IPS-18a (cell line): ENCODE data around the gene PCDHA13.

Experiments
- H3K27ac ChIP-seq: one replicate; pipeline ENCODE4 v1.5.1; 2013; ENCODE audit warnings: low read length
- H3K27me3 ChIP-seq: one replicate; pipeline ENCODE4 v1.6.1; 2013; ENCODE audit warnings: mild to moderate bottlenecking, low read length; ENCODE audit not compliant: control insufficient read depth, insufficient read depth
- H3K36me3 ChIP-seq: one replicate; pipeline ENCODE4 v1.6.1; 2013; ENCODE audit warnings: low read depth, low read length; ENCODE audit not compliant: control insufficient read depth
- H3K4me1 ChIP-seq: one replicate; pipeline ENCODE4 v1.6.1; 2013; ENCODE audit warnings: low read depth, low read length; ENCODE audit not compliant: control insufficient read depth
- H3K4me3 ChIP-seq: one replicate; pipeline ENCODE4 v1.5.1; 2013; ENCODE audit warnings: low read length
- H3K9ac ChIP-seq: one replicate; pipeline ENCODE4 v1.6.1; 2013; ENCODE audit warnings: mild to moderate bottlenecking, low read length, moderate library complexity
- H3K9me3 ChIP-seq: one replicate; pipeline ENCODE4 v1.6.1; 2013; ENCODE audit warnings: low read depth, low read length; ENCODE audit not compliant: control insufficient read depth

The PCDHA13 gene

DNA sequence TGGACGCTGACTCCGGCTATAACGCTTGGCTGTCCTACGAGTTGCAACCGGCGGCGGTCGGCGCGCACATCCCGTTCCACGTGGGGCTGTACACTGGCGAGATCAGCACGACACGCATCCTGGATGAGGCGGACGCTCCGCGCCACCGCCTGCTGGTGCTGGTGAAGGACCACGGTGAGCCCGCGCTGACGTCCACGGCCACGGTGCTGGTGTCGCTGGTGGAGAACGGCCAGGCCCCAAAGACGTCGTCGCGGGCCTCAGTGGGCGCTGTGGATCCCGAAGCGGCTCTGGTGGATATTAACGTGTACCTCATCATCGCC, 4.7 kb upstream of the PCDHA13 start:
- H3K27ac ChIP-seq: no peak overlapping the region
- no peak overlapping the region for H3K4me3 ChIP-seq
- H3K27me3 ChIP-seq: no peaks in the 10 kb centered on the region
- H3K9me3 ChIP-seq: no peaks in the 10 kb centered on the region
- H3K36me3 ChIP-seq: no peaks in the 10 kb centered on the region
- peaks cover 2% of the 10 kb centered on the region for H3K4me1 ChIP-seq
- no peak overlapping the region for H3K9ac ChIP-seq

DNA sequence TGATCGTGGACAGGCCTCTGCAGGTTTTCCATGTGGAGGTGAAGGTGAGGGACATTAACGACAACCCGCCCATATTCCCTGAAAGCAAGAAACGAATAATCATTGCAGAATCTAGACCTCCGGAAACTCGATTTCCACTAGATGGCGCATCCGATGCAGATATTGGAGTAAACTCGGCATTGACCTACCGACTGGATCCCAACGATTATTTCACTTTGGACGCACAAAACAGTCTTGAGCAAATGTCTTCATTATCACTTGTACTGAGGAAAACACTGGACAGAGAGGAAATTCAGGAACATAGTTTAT, 621 bp downstream of the PCDHA13 start:
- Histone ChIP-seq H3K4me3 (peak overlapping the region; percentile 66), H3K4me1 (no peaks in the 10 kb centered on the region), H3K9me3 (no peaks in the 10 kb centered on the region), H3K36me3 (no peaks in the 10 kb centered on the region), H3K9ac (peak overlapping the region; percentile 51), H3K27ac (no peak overlapping the region), H3K27me3 (no peaks in the 10 kb centered on the region)

DNA sequence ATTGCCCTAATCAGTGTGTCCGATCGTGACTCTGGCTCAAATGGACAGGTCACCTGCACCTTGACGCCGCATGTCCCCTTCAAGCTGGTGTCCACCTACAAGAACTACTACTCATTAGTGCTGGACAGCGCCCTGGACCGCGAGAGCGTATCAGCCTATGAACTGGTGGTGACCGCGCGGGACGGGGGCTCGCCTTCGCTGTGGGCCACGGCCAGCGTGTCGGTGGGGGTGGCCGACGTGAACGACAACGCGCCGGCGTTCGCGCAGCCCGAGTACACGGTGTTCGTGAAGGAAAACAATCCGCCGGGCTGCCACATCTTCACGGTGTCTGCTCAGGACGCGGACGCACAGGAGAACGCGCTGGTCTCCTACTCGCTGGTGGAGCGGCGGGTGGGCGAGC, 1.4 kb downstream of the PCDHA13 start:
- H3K9me3 ChIP-seq: no peaks in the 10 kb centered on the region
- no peaks in the 10 kb centered on the region for H3K4me1 ChIP-seq
- H3K27ac ChIP-seq: no peak overlapping the region
- no peak overlapping the region for H3K4me3 ChIP-seq
- no peaks in the 10 kb centered on the region for H3K27me3 ChIP-seq
- no peak overlapping the region for H3K9ac ChIP-seq
- H3K36me3 ChIP-seq: no peaks in the 10 kb centered on the region

DNA sequence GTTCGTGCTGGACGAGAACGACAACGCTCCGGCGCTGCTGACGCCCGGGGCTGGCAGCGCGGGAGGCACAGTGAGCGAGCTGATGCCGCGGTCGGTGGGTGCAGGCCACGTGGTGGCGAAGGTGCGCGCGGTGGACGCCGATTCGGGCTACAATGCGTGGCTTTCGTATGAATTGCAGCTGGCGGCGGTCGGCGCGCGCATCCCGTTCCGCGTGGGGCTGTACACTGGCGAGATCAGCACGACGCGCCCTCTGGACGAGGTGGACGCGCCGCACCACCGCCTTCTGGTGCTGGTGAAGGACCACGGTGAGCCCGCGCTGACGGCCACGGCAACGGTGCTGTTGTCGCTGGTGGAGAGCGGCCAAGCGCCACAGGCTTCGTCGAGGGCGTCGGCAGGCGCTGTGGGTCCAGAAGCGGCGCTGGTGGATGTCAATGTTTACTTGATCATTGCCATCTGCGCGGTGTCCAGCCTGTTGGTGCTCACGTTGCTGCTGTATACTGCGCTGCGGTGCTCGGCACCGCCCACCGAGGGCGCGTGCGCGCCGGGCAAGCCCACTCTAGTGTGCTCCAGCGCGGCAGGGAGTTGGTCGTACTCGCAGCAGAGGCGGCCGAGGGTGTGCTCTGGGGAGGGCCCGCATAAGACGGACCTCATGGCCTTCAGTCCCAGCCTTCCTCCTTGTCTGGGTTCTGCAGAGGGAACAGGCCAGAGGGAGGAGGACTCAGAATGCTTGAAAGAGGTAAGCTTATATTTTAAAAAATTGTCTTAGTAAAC, 2.2 kb downstream of the PCDHA13 start:
- Histone ChIP-seq H3K27me3 (no peaks in the 10 kb centered on the region), H3K9ac (no peak overlapping the region), H3K4me1 (no peaks in the 10 kb centered on the region), H3K4me3 (no peak overlapping the region), H3K36me3 (no peaks in the 10 kb centered on the region), H3K9me3 (no peaks in the 10 kb centered on the region), H3K27ac (no peak overlapping the region)

DNA sequence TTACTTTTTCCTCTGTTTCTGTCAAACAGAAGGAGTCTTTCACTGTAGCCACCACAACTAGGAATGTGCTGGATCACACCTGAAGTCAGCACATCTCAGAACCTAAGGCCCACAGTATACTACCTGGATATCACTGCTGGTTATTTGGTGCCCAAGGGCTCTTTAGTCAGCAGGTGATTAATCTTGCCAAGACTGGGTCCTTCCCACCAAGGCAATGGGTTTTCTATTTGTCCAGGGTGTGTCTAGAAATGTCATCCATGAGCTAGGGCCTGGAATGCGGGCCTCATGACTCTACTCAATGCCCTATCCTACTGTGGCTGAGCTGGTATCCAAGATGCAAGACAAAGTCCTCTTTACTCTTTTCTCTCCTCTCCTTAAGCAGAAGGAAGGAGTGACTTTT, 34.4 kb downstream of the PCDHA13 start:
- H3K27ac ChIP-seq: no peak overlapping the region
- H3K4me3 ChIP-seq: no peak overlapping the region

DNA sequence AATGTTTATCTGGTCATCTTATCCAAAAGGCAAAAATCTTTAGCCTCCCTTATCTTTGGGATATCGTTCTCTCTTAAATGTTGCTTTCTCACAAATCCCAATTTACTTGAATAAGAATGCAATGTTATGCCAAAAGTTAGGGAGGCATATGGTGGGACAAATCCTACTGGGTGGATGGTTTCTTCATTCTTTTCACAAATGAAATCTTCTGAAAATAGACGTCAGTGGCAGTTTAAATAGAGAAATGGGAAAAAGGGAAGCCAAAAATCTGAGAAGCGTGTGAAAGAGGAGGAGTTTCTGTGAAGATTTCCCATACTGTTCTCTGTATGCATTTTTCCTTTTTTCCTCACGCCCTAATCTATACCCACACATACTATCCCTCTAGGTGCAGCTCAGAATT, 41.7 kb downstream of the PCDHA13 start:
- no peaks in the 10 kb centered on the region for H3K9me3 ChIP-seq

More for the DNA sequence above, 34.4 kb downstream of the PCDHA13 start:
- Histone ChIP-seq H3K9me3 (no peaks in the 10 kb centered on the region), H3K36me3 (no peaks in the 10 kb centered on the region), H3K27me3 (no peaks in the 10 kb centered on the region), H3K9ac (no peak overlapping the region), H3K4me1 (no peaks in the 10 kb centered on the region)

DNA sequence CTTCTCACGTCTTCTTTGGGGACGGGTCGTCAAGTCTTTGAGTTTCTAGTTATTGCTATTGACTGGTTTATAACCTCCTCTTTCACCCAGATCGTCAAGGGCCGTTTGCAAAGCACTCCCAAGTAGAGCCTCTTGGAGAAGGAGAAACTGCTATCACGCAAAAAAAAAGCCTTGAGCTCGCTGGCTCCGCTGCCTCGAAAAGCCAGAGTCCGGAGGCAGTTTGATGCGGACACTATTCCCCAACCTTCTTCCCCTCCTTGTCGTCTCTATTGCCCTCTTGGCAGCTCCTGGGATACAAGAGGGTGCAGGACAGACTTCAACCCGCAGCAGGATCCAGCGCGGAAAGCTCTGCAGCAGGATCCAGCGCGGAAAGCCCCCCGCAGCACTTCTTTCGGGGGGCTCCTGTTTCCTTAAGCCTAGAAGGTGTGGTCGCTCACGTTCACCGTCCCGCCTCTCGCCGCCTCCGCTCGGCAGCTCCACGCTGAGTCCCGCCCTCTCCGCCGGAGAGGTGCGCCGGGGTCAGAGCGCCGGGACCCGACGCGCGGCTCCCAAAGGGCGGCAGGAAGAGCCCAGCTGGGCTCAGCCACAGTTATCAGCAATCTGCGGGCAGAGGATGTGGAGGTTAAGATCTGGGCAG, 44.0 kb downstream of the PCDHA13 start, which contains the start of gene PCDHAC1:
Gene PCDHAC1, plus strand, starts transcription at position 494 of the 637 bp plus-strand sequence. CDS start 594 bp downstream, outside the sequence.
- Histone ChIP-seq H3K27me3 (peaks cover 50% of the 10 kb centered on the region), H3K4me3 (peak within 1 kb of the TSS; percentile 77), H3K36me3 (no peaks in the 10 kb centered on the region), H3K4me1 (peaks cover 14% of the 10 kb centered on the region), H3K27ac (no peak within 1 kb of the TSS), H3K9ac (peak within 1 kb of the TSS; percentile 52), H3K9me3 (no peaks in the 10 kb centered on the region)

More for the DNA sequence above, 41.7 kb downstream of the PCDHA13 start:
- peaks cover 43% of the 10 kb centered on the region for H3K27me3 ChIP-seq
- no peaks in the 10 kb centered on the region for H3K36me3 ChIP-seq
- H3K4me1 ChIP-seq: peaks cover 14% of the 10 kb centered on the region
- H3K9ac ChIP-seq: no peak overlapping the region
- H3K4me3 ChIP-seq: no peak overlapping the region
- H3K27ac ChIP-seq: no peak overlapping the region

DNA sequence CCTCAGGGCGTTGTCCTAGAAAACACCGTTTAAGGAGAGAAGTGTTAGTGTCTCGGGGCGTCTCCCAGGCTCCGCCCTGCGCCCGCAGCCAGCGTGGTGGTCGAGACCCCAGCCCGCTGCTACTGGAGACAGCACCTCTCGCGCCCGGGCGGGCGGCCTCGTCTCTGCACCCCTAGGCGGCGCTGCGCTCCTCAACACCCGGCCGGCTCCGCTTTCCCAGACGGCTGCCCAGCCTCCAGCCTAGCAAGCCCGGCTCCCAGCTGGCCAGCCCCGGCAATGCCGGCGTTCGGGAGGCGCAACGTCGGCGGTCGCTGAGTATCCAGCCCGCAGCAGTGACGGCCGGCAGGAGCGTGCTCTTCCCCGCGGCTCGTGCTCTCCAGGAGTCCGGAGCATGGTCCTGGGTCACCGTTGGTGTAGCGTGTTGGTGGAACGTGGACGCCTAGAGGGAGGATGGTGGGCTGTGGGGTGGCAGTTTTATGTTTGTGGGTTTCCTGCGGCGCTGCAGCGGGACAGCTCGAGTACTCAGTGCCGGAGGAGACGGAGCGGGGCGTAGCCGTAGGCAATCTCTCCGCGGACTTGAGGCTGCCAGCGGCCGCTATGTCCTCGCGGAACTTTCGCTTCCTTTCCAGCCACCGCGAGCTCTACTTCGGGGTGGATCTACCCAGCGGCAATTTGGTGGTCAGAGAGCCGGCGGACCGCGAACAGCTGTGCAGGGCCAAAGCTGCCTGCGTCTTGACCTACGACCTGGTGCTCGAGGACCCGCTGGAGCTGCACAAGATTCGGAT, 44.7 kb downstream of the PCDHA13 start:
- H3K27ac ChIP-seq: no peak overlapping the region
- H3K27me3 ChIP-seq: peaks cover 50% of the 10 kb centered on the region
- no peaks in the 10 kb centered on the region for H3K9me3 ChIP-seq
- H3K9ac ChIP-seq: peak overlapping the region; percentile 52
- peaks cover 14% of the 10 kb centered on the region for H3K4me1 ChIP-seq
- H3K4me3 ChIP-seq: peak overlapping the region; percentile 77
- no peaks in the 10 kb centered on the region for H3K36me3 ChIP-seq

DNA sequence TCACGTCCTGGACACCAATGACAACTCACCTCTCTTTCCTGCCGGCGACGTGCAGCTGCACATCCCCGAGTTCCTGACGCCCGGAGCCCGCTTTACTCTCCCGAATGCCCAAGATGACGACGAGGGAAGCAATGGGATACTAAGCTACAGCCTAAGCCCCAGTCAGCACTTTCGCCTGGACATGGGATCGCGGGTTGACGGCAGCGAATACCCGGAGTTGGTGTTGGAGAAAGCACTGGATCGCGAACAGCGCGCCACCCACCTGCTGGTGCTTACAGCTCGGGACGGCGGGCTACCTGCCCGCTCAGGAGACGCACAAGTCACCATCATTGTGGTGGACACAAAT, 45.3 kb downstream of the PCDHA13 start:
- Histone ChIP-seq H3K4me3 (peak overlapping the region; percentile 77), H3K9ac (peak overlapping the region; percentile 42), H3K4me1 (peaks cover 14% of the 10 kb centered on the region), H3K9me3 (no peaks in the 10 kb centered on the region), H3K27me3 (peaks cover 50% of the 10 kb centered on the region), H3K27ac (no peak overlapping the region), H3K36me3 (no peaks in the 10 kb centered on the region)
